GM23338 (cell line): ENCODE data around the gene CNPY3. TPM values are rescaled to one million over a fixed set of nuclear protein-coding genes. Genes with fewer than 3 reads are reported as not detected.
A peak's percentile ranks its signal among the peaks of the same experiment; 100 is the strongest.
"Not testable (repeated sequence)": the region's sequence is repeated elsewhere in the genome, so short reads cannot be mapped to it uniquely, and the experiment has no call there.

Experiments used
- ATAC-seq: fragments of 200-7000 bp; cut with Tn5 transposase; 3 replicates; pipeline ENCODE4 v1.9.1; 2020
- DNase-seq: peaks from one replicate; pipeline ENCODE4 v3.0.0-alpha.2; 2015; ENCODE audit warnings: low spot score
- H2AFZ ChIP-seq: fragments of 200-600 bp; sonication (generic); 2 replicates; pipeline ENCODE4 v1.8.0; 2016; ENCODE audit warnings: antibody characterized with exemption, mild to moderate bottlenecking, moderate library complexity
- H3F3A ChIP-seq: fragments of 200-600 bp; sonication (generic); replicated peaks from 2 replicates; pipeline ENCODE4 v1.8.0; 2017; ENCODE audit warnings: antibody characterized with exemption, mixed run types, low read depth
- H3K27ac ChIP-seq: fragments of 200-600 bp; sonication (generic); 2 replicates; pipeline ENCODE4 v1.6.1; 2016; ENCODE audit warnings: low read depth
- H3K27me3 ChIP-seq: fragments of 200-600 bp; sonication (generic); 2 replicates; pipeline ENCODE4 v1.8.0; 2016; ENCODE audit warnings: mild to moderate bottlenecking, mixed run types, moderate library complexity; ENCODE audit not compliant: insufficient read depth
- H3K36me3 ChIP-seq: fragments of 200-600 bp; sonication (generic); 2 replicates; pipeline ENCODE4 v1.8.0; 2016; ENCODE audit warnings: mild to moderate bottlenecking; ENCODE audit not compliant: insufficient read depth
- H3K4me1 ChIP-seq: fragments of 200-600 bp; sonication (generic); 2 replicates; pipeline ENCODE4 v1.8.0; 2016; ENCODE audit warnings: mild to moderate bottlenecking, moderate library complexity; ENCODE audit not compliant: insufficient read depth
- H3K4me2 ChIP-seq: fragments of 200-600 bp; sonication (generic); 2 replicates; pipeline ENCODE4 v1.7.1; 2017; ENCODE audit warnings: mixed run types
- H3K4me3 ChIP-seq: fragments of 200-600 bp; sonication (generic); 2 replicates; pipeline ENCODE4 v1.6.1; 2016; ENCODE audit warnings: mixed run types
- H3K79me2 ChIP-seq: fragments of 200-600 bp; sonication (generic); replicated peaks from 2 replicates; pipeline ENCODE4 v1.8.0; 2017; ENCODE audit warnings: mild to moderate bottlenecking; ENCODE audit not compliant: insufficient read depth
- H3K9me2 ChIP-seq: fragments of 200-600 bp; sonication (generic); 2 replicates; pipeline ENCODE4 v1.8.0; 2017; ENCODE audit not compliant: insufficient read depth
- H4K20me1 ChIP-seq: fragments of 200-600 bp; sonication (generic); replicated peaks from 2 replicates; pipeline ENCODE4 v1.8.0; 2017; ENCODE audit warnings: mild to moderate bottlenecking; ENCODE audit not compliant: insufficient read depth
- H3K27ac Mint-ChIP-seq: 2 replicates; pipeline ENCODE4 v1.8.0; 2020; ENCODE audit warnings: inconsistent platforms, mild to moderate bottlenecking, moderate library complexity, mixed read lengths
- H3K27me3 Mint-ChIP-seq: 3 replicates; pipeline ENCODE4 v1.8.0; 2022; ENCODE audit warnings: low read depth, mild to moderate bottlenecking, moderate library complexity, mixed read lengths, inconsistent platforms; ENCODE audit not compliant: insufficient read depth, poor library complexity
- H3K36me3 Mint-ChIP-seq: 3 replicates; pipeline ENCODE4 v1.8.0; 2021; ENCODE audit warnings: low read depth, mild to moderate bottlenecking, inconsistent platforms, moderate library complexity, mixed read lengths
- H3K4me1 Mint-ChIP-seq: 3 replicates; pipeline ENCODE4 v1.8.0; 2020; ENCODE audit warnings: mild to moderate bottlenecking, inconsistent platforms, mixed read lengths
- H3K4me3 Mint-ChIP-seq: 3 replicates; pipeline ENCODE4 v1.8.0; 2021; ENCODE audit warnings: moderate library complexity, mild to moderate bottlenecking, inconsistent platforms, mixed read lengths
- H3K9me3 Mint-ChIP-seq: 3 replicates; pipeline ENCODE4 v1.8.0; 2020; ENCODE audit warnings: moderate library complexity, mild to moderate bottlenecking, inconsistent platforms, mixed read lengths
- ETS1 ChIP-seq: IDR thresholded peaks from 2 replicates; pipeline ENCODE4 v1.6.1; 2016; ENCODE audit warnings: antibody characterized with exemption
- EZH2 ChIP-seq: fragments of 200-600 bp; sonication (generic); IDR thresholded peaks from one replicate; pipeline ENCODE4 v1.8.0; 2017; ENCODE audit warnings: antibody characterized with exemption, mild to moderate bottlenecking, low read depth; ENCODE audit not compliant: unreplicated experiment
- EZH2phosphoT487 ChIP-seq: fragments of 200-600 bp; sonication (generic); IDR thresholded peaks from one replicate; pipeline ENCODE4 v1.8.1; 2018; ENCODE audit warnings: antibody characterized with exemption; ENCODE audit not compliant: unreplicated experiment
- NANOG ChIP-seq: IDR thresholded peaks from 2 replicates; pipeline ENCODE4 v1.6.1; 2016; ENCODE audit warnings: antibody characterized with exemption, borderline replicate concordance
- POLR2AphosphoS5 ChIP-seq: IDR thresholded peaks from 2 replicates; pipeline ENCODE4 v1.6.1; 2016; ENCODE audit warnings: antibody characterized with exemption, low read depth
- REST ChIP-seq: IDR thresholded peaks from one replicate; pipeline ENCODE4 v1.6.1; 2018; ENCODE audit warnings: antibody characterized with exemption; ENCODE audit not compliant: unreplicated experiment
- ZNF114 ChIP-seq: fragments of 250-450 bp; sonication (Bioruptor Pico); IDR thresholded peaks from 2 replicates; pipeline ENCODE4 v1.5.0; 2020; ENCODE audit warnings: mild to moderate bottlenecking, moderate library complexity
- ZNF331 ChIP-seq: fragments of 250-450 bp; sonication (Bioruptor Pico); IDR thresholded peaks from 2 replicates; pipeline ENCODE4 v1.5.0; 2020; ENCODE audit warnings: low read depth, mild to moderate bottlenecking, moderate library complexity
- ZNF462 ChIP-seq: fragments of 250-450 bp; sonication (Bioruptor Pico); IDR thresholded peaks from 2 replicates; pipeline ENCODE4 v1.5.0; 2020; ENCODE audit warnings: mild to moderate bottlenecking, moderate library complexity
- polyA plus RNA-seq: library from polyadenylated mRNA; unstranded; fragments of >200 nt; fragmentation: Nextera tagmentation; extraction: Ambion mirVana; gene quantifications from 2 replicates; pipeline ENCODE4 v1.2.1, GENCODE V29; 2016
- total RNA-seq: library from RNA; depleted of rRNA; stranded (reverse); fragments of >200 nt; shearing (Covaris generic); gene quantifications from 2 replicates; pipeline ENCODE4 v1.2.3, GENCODE V29; 2014
- TF ChIP-seq, protein P1 (sequence below), 2 experiments: fragments of 200-600 bp in 1 of 2; sonication (generic) in 1 of 2; conservative IDR thresholded peaks; 2 replicates each; pipeline versions ENCODE4 v1.5.1 to v1.6.1; 2016 to 2017; ENCODE audit warnings: antibody characterized with exemption in 2 of 2, low read depth in 2 of 2, mild to moderate bottlenecking in 2 of 2, moderate library complexity in 1 of 2

The CNPY3 gene
- total and polyA plus RNA-seq, 2 experiments from 2014 or later = 67.0 to 74.5 TPM

DNA sequence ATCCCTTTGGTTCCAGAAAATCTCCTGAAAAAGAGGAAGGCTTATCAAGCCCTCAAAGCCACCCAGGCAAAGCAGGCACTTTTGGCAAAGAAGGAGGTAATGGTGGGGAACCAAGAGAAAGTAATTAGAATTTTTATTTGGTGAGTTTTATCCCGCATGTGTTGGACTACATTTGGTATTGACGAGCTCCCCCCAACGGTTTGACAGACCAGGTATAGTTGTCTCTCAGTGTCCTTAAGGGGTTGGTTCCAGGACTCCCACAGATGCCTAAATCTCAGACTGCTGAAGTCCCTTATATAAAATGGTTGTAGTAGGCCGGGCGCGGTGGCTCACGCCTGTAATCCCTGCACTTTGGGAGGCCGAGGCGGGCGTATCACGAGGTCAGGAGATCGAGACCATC, 48.4 kb upstream of the CNPY3 start:
- not testable (repeated sequence) for H3K9me3 Mint-ChIP-seq, H2AFZ ChIP-seq, ATAC-seq, H3K4me1 Mint-ChIP-seq, H3K27me3 ChIP-seq, DNase-seq, H3K9me2 ChIP-seq, H3K27me3 Mint-ChIP-seq, H3K4me1 ChIP-seq
- Histone ChIP-seq H3K4me2 (peak overlapping the region; percentile 94), H3K36me3 (peaks cover 52% of the 10 kb centered on the region), H4K20me1 (peaks cover 26% of the 10 kb centered on the region), H3K27ac (peak overlapping the region; percentile 90), H3F3A (peaks cover 23% of the 10 kb centered on the region), H3K4me3 (peak overlapping the region; percentile 87), H3K79me2 (peaks cover 47% of the 10 kb centered on the region)
- Mint-ChIP-seq H3K4me3 (peak overlapping the region; percentile 96), H3K36me3 (peaks cover 55% of the 10 kb centered on the region), H3K27ac (peak overlapping the region; percentile 99)

DNA sequence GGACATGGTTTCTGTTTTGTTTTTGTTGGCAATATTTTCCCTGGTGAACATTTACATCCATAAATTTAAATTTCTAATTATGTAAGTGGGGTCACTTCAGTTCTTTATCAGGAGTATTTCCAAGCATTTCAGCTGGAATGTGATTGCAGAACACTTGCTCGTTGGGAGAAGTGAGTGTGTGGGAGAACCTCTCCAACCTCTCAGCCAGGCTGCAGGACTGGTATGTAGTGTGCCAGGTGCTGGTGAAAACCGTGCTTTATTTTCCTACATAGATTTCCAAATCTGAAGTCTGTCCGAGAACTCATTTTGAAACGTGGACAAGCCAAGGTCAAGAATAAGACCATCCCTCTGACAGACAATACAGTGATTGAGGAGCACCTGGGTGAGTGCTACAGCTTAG, 43.6 kb upstream of the CNPY3 start:
- peaks cover 37% of the 10 kb centered on the region for H3F3A ChIP-seq
- peaks cover 71% of the 10 kb centered on the region for H3K36me3 Mint-ChIP-seq
- peaks cover 39% of the 10 kb centered on the region for H3K79me2 ChIP-seq
- H3K4me2 ChIP-seq = no peak overlapping the region
- peaks cover 7% of the 10 kb centered on the region for H3K4me1 ChIP-seq
- H3K27me3 ChIP-seq = no peaks in the 10 kb centered on the region
- H3K27ac ChIP-seq = no peak overlapping the region
- H3K4me3 ChIP-seq = no peak overlapping the region
- no peaks in the 10 kb centered on the region for H3K9me3 Mint-ChIP-seq
- DNase-seq = no peak
- H2AFZ ChIP-seq = no peak overlapping the region
- H3K9me2 ChIP-seq = no peaks in the 10 kb centered on the region
- no peak overlapping the region for H3K27ac Mint-ChIP-seq
- H3K36me3 ChIP-seq = peaks cover 57% of the 10 kb centered on the region
- ATAC-seq = no peak
- H3K27me3 Mint-ChIP-seq = peaks cover 8% of the 10 kb centered on the region
- peaks cover 29% of the 10 kb centered on the region for H4K20me1 ChIP-seq
- H3K4me3 Mint-ChIP-seq = no peak overlapping the region
- peaks cover 12% of the 10 kb centered on the region; the same call in 1 of the 3 replicates for H3K4me1 Mint-ChIP-seq
- TF ChIP-seq POLR2AphosphoS5 (no peak), REST (no peak), ZNF114 (CRISPR knock-in tag) (no peak), ZNF331 (CRISPR knock-in tag) (no peak), ETS1 (no peak), EZH2phosphoT487 (no peak), NANOG (no peak), ZNF462 (CRISPR knock-in tag) (no peak), EZH2 (no peak)
- TF ChIP-seq, protein P1, sequence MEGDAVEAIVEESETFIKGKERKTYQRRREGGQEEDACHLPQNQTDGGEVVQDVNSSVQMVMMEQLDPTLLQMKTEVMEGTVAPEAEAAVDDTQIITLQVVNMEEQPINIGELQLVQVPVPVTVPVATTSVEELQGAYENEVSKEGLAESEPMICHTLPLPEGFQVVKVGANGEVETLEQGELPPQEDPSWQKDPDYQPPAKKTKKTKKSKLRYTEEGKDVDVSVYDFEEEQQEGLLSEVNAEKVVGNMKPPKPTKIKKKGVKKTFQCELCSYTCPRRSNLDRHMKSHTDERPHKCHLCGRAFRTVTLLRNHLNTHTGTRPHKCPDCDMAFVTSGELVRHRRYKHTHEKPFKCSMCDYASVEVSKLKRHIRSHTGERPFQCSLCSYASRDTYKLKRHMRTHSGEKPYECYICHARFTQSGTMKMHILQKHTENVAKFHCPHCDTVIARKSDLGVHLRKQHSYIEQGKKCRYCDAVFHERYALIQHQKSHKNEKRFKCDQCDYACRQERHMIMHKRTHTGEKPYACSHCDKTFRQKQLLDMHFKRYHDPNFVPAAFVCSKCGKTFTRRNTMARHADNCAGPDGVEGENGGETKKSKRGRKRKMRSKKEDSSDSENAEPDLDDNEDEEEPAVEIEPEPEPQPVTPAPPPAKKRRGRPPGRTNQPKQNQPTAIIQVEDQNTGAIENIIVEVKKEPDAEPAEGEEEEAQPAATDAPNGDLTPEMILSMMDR (conservative IDR thresholded peaks at IDR 0.05; ENCODE audit: low read depth in 2 of 2) = no peak
